OCI-LY3 (cell line): Measurements from ENCODE around the gene FEN1.

Experiments
- H2AFZ ChIP-seq: fragments of 200-600, 300-600 bp; shearing (Covaris generic); 2 replicates; pipeline ENCODE4 v1.6.0; 2014; ENCODE audit warnings: antibody characterized with exemption, low read depth, low read length
- H3K27ac ChIP-seq: fragments of 200-600, 300-600 bp; sonication (generic); 2 replicates; pipeline ENCODE4 v1.5.1; 2014; ENCODE audit warnings: mild to moderate bottlenecking, low read length, moderate library complexity, mixed read lengths
- H3K27me3 ChIP-seq: fragments of 200-600, 300-600 bp; sonication (generic); 2 replicates; pipeline ENCODE4 v1.6.1; 2014; ENCODE audit warnings: low read depth, low read length, mixed read lengths
- H3K36me3 ChIP-seq: fragments of 200-600, 300-600 bp; sonication (generic); replicated peaks from 2 replicates; pipeline ENCODE3; 2014; ENCODE audit warnings: low read depth, low read length, mixed read lengths
- H3K4me1 ChIP-seq: fragments of 300-600, 200-600 bp; sonication (generic); 2 replicates; pipeline ENCODE4 v1.6.1; 2014; ENCODE audit warnings: low read length, mixed read lengths
- H3K4me2 ChIP-seq: fragments of 200-600, 300-600 bp; sonication (generic); 2 replicates; pipeline ENCODE4 v1.6.1; 2014; ENCODE audit warnings: low read length, mixed read lengths
- H3K4me3 ChIP-seq: fragments of 300-600, 200-600 bp; sonication (generic); 2 replicates; pipeline ENCODE4 v1.5.1; 2014; ENCODE audit warnings: antibody characterized with exemption, mild to moderate bottlenecking, low read length, moderate library complexity
- H3K79me2 ChIP-seq: fragments of 300-600, 200-600 bp; shearing (Covaris generic); 2 replicates; pipeline ENCODE4 v1.6.1; 2014; ENCODE audit warnings: mild to moderate bottlenecking, low read length, mixed read lengths
- H3K9ac ChIP-seq: fragments of 300-600, 200-600 bp; shearing (Covaris generic); 2 replicates; pipeline ENCODE4 v1.6.0; 2014; ENCODE audit warnings: mild to moderate bottlenecking, low read length, moderate library complexity
- H3K9me3 ChIP-seq: fragments of 200-600, 300-600 bp; shearing (Covaris generic); 2 replicates; pipeline ENCODE4 v1.6.1; 2014; ENCODE audit warnings: low read length, mixed read lengths; ENCODE audit not compliant: insufficient read depth
- H4K20me1 ChIP-seq: fragments of 200-600, 300-600 bp; sonication (generic); 2 replicates; pipeline ENCODE4 v1.6.1; 2016; ENCODE audit warnings: low read length, mixed read lengths; ENCODE audit not compliant: insufficient read depth
- CTCF ChIP-seq: fragments of 200-600, 300-600 bp; sonication (generic); IDR thresholded peaks from 2 replicates; pipeline ENCODE4 v1.5.1; 2014; ENCODE audit warnings: antibody characterized with exemption, low read length, low read depth
- EZH2phosphoT487 ChIP-seq: fragments of 200-600 bp; shearing (Covaris generic); IDR thresholded peaks from 2 replicates; pipeline ENCODE4 v1.6.1; 2018; ENCODE audit warnings: antibody characterized with exemption, mixed run types, low read depth

Gene FEN1

GRCh38 chr11:61817471-61818202, 24.9 kb downstream of the FEN1 start:
- H2AFZ ChIP-seq = 0 out of 2 replicates have a peak overlapping the region, but pooled peaks have one; percentile 9
- H3K4me3 ChIP-seq = peak overlapping the region; percentile 91
- peaks cover 17% of the 10 kb centered on the region for H3K4me1 ChIP-seq
- H3K9ac ChIP-seq = peak overlapping the region; percentile 89
- H3K36me3 ChIP-seq = peaks cover 18% of the 10 kb centered on the region
- H3K79me2 ChIP-seq = peaks cover 38% of the 10 kb centered on the region
- H4K20me1 ChIP-seq = no peaks in the 10 kb centered on the region
- peak overlapping the region; percentile 81 for H3K4me2 ChIP-seq
- TF ChIP-seq EZH2phosphoT487 (no peak), CTCF (no peak)
- H3K27ac ChIP-seq = peak overlapping the region; percentile 28
- no peaks in the 10 kb centered on the region for H3K9me3 ChIP-seq
- no peaks in the 10 kb centered on the region for H3K27me3 ChIP-seq

- Histone ChIP-seq H3K4me3 (no peak overlapping the region), H2AFZ (no peak overlapping the region), H3K9ac (no peak overlapping the region), H3K4me1 (peaks cover 9% of the 10 kb centered on the region), H3K9me3 (no peaks in the 10 kb centered on the region), H3K27me3 (no peaks in the 10 kb centered on the region), H3K79me2 (peaks cover 18% of the 10 kb centered on the region), H3K4me2 (no peak overlapping the region), H3K27ac (no peak overlapping the region), H4K20me1 (no peaks in the 10 kb centered on the region), H3K36me3 (peaks cover 4% of the 10 kb centered on the region)
- no peak for TF ChIP-seq CTCF
- TF ChIP-seq EZH2phosphoT487 = no peak
Measured at GRCh38 chr11:61820174-61820573, 27.5 kb downstream of the FEN1 start.

GRCh38 chr11:61826930-61827570, 34.3 kb downstream of the FEN1 start:
- Histone ChIP-seq H3K4me3 (peak overlapping the region; percentile 90), H3K9ac (peak overlapping the region; percentile 95)
- no peak for TF ChIP-seq CTCF
- TF ChIP-seq EZH2phosphoT487 = no peak

GRCh38 chr11:61827571-61828378, 35.1 kb downstream of the FEN1 start, which contains the start of gene FADS2:
Gene FADS2 (plus strand): TSS chr11:61828300. CDS start chr11:61828391, 91 bp downstream.
- Histone ChIP-seq H4K20me1 (peaks cover 30% of the 10 kb centered on the region), H3K4me3 (peak within 1 kb of the TSS; percentile 90), H3K9me3 (no peaks in the 10 kb centered on the region), H3K36me3 (peaks cover 33% of the 10 kb centered on the region), H3K27ac (peak within 1 kb of the TSS; percentile 96), H3K27me3 (no peaks in the 10 kb centered on the region), H3K9ac (peak within 1 kb of the TSS; percentile 95), H3K4me1 (peaks cover 47% of the 10 kb centered on the region), H2AFZ (no peak within 1 kb of the TSS), H3K4me2 (peak within 1 kb of the TSS; percentile 98), H3K79me2 (peaks cover 68% of the 10 kb centered on the region)
- TF ChIP-seq EZH2phosphoT487 = no peak
- no peak for TF ChIP-seq CTCF

More at GRCh38 chr11:61826930-61827570, 34.3 kb downstream of the FEN1 start:
- H3K4me2 ChIP-seq = peak overlapping the region; percentile 98
- no peak overlapping the region for H2AFZ ChIP-seq
- H3K27me3 ChIP-seq = no peaks in the 10 kb centered on the region
- H4K20me1 ChIP-seq = peaks cover 28% of the 10 kb centered on the region
- peak overlapping the region; percentile 96 for H3K27ac ChIP-seq
- peaks cover 26% of the 10 kb centered on the region for H3K36me3 ChIP-seq
- no peaks in the 10 kb centered on the region for H3K9me3 ChIP-seq
- peaks cover 61% of the 10 kb centered on the region for H3K79me2 ChIP-seq
- H3K4me1 ChIP-seq = peaks cover 40% of the 10 kb centered on the region
